Endodermal cell (in vitro differentiated cells): Measurements from ENCODE around the gene ZBTB26. TPM values are rescaled to one million over a fixed set of nuclear protein-coding genes. Genes with fewer than 3 reads are reported as not detected.

Experiments
- DNase-seq: peaks from one replicate; pipeline ENCODE4 v3.0.0-alpha.2; 2017
- H3K27ac ChIP-seq: 2 replicates; pipeline ENCODE4 v1.5.1; 2013; ENCODE audit warnings: mild to moderate bottlenecking, low read depth, low read length, moderate library complexity
- H3K27me3 ChIP-seq: 2 replicates; pipeline ENCODE4 v1.6.1; 2013; ENCODE audit warnings: mild to moderate bottlenecking, low read length, moderate library complexity; ENCODE audit not compliant: insufficient read depth, control insufficient read depth, poor library complexity, severe bottlenecking
- H3K36me3 ChIP-seq: 2 replicates; pipeline ENCODE4 v1.7.0; 2013; ENCODE audit warnings: mild to moderate bottlenecking, low read length, moderate library complexity; ENCODE audit not compliant: control insufficient read depth, insufficient read depth
- H3K4me1 ChIP-seq: one replicate; pipeline ENCODE4 v1.7.0; 2013; ENCODE audit warnings: low read length; ENCODE audit not compliant: control insufficient read depth, insufficient read depth
- H3K4me3 ChIP-seq: 2 replicates; pipeline ENCODE4 v1.5.1; 2013; ENCODE audit warnings: mild to moderate bottlenecking, low read length, moderate library complexity
- H3K9ac ChIP-seq: 2 replicates; pipeline ENCODE4 v1.6.1; 2013; ENCODE audit warnings: mild to moderate bottlenecking, low read length, moderate library complexity; ENCODE audit not compliant: poor library complexity, severe bottlenecking; ENCODE audit errors: extremely low read depth
- H3K9me3 ChIP-seq: 2 replicates; pipeline ENCODE4 v1.6.1; 2013; ENCODE audit warnings: mild to moderate bottlenecking, low read length, moderate library complexity; ENCODE audit not compliant: control insufficient read depth
- H3K27ac Mint-ChIP-seq: 2 replicates; pipeline ENCODE4 v1.8.0; 2020; ENCODE audit warnings: mixed read lengths
- H3K27me3 Mint-ChIP-seq: 2 replicates; pipeline ENCODE4 v1.8.0; 2021; ENCODE audit warnings: mild to moderate bottlenecking, mixed read lengths; ENCODE audit not compliant: insufficient read depth
- H3K36me3 Mint-ChIP-seq: 2 replicates; pipeline ENCODE4 v1.8.0; 2020; ENCODE audit warnings: low read depth, mixed read lengths
- H3K4me1 Mint-ChIP-seq: 2 replicates; pipeline ENCODE4 v1.8.0; 2020; ENCODE audit warnings: mixed read lengths
- H3K4me3 Mint-ChIP-seq: 2 replicates; pipeline ENCODE4 v1.8.0; 2020; ENCODE audit warnings: mild to moderate bottlenecking, moderate library complexity, mixed read lengths
- H3K9me3 Mint-ChIP-seq: 2 replicates; pipeline ENCODE4 v1.8.0; 2020; ENCODE audit warnings: mild to moderate bottlenecking, mixed read lengths
- WGBS, 2 experiments: methylation state at CpG; one replicate each; pipeline versions ENCODE4 v1.1.5 to v1.1.7; 2013; ENCODE audit warnings: missing lambda C conversion rate in 2 of 2, mixed read lengths in 1 of 2; ENCODE audit not compliant: insufficient coverage in 1 of 2, insufficient read length in 1 of 2; 5-methylcytosine and 5-hydroxymethylcytosine counted together
- total RNA-seq, 2 donors: library from RNA; stranded (reverse); fragmentation: NEBNext Ultra II Directional in 1 of 2; extraction: Animal tissue kit (Norgen Biotek cat#: 25700) in 1 of 2; gene quantifications; 2 replicates in 1 of 2; 3 replicates in 1 of 2; pipeline ENCODE4 v1.2.1, GENCODE V29; 2021
- TF ChIP-seq, protein P1 (sequence below): fragments of 200-600 bp; sonication (generic); conservative IDR thresholded peaks from 2 replicates; pipeline ENCODE4 v1.5.0; 2021; ENCODE audit warnings: antibody characterized with exemption, mild to moderate bottlenecking

The ZBTB26 gene
- total RNA-seq, 2 donors from 2014 or later = 9.8 to 11.6 TPM

DNA sequence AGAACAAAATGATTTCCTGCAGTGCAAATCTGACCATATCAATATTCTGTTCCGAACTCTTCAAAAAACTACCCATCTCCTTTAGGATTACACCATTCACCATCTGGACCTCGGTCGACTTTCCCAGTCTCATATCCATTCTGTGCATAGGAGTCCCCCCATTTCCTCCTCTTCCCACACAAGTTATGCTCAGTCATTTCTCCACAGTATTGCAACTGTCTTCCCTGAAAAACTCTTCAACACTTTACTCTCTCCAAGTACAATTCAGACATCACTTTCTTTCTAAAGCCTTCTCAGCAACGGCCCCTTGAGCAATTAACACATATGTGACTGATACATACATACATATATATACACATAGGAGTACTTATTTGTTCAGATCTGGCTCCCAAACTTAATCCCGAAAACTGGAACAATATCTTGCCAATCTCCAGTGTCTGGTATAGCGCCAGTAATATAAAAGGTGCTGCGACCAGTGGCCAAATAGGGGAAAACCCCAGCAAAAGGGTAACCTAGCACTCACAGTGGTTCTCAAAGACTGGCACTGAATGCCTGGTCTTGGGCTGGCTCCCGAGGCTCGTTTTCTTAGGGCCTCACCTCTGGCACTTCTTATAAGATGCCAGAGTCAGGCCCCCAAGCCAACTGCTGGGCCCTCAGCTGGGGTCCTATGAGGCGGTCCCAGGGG lies 629 bp downstream of the ZBTB26 start:
- Histone ChIP-seq H3K4me1 (no peaks in the 10 kb centered on the region), H3K27ac (peak overlapping the region; percentile 89), H3K4me3 (peak overlapping the region; percentile 99), H3K36me3 (no peaks in the 10 kb centered on the region), H3K9ac (peak overlapping the region; percentile 76), H3K9me3 (no peaks in the 10 kb centered on the region), H3K27me3 (no peaks in the 10 kb centered on the region)
- TF ChIP-seq, protein P1, sequence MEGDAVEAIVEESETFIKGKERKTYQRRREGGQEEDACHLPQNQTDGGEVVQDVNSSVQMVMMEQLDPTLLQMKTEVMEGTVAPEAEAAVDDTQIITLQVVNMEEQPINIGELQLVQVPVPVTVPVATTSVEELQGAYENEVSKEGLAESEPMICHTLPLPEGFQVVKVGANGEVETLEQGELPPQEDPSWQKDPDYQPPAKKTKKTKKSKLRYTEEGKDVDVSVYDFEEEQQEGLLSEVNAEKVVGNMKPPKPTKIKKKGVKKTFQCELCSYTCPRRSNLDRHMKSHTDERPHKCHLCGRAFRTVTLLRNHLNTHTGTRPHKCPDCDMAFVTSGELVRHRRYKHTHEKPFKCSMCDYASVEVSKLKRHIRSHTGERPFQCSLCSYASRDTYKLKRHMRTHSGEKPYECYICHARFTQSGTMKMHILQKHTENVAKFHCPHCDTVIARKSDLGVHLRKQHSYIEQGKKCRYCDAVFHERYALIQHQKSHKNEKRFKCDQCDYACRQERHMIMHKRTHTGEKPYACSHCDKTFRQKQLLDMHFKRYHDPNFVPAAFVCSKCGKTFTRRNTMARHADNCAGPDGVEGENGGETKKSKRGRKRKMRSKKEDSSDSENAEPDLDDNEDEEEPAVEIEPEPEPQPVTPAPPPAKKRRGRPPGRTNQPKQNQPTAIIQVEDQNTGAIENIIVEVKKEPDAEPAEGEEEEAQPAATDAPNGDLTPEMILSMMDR = peak; percentile 20
- Mint-ChIP-seq H3K9me3 (no peaks in the 10 kb centered on the region), H3K4me3 (no peak overlapping the region), H3K27me3 (no peaks in the 10 kb centered on the region), H3K27ac (no peak overlapping the region), H3K36me3 (peaks cover 7% of the 10 kb centered on the region), H3K4me1 (peaks cover 8% of the 10 kb centered on the region)
- 32 to 40% methylated on average over 6 to 10 of the region's 10 CpGs for WGBS, 2 experiments
- DNase-seq = no peak

DNA sequence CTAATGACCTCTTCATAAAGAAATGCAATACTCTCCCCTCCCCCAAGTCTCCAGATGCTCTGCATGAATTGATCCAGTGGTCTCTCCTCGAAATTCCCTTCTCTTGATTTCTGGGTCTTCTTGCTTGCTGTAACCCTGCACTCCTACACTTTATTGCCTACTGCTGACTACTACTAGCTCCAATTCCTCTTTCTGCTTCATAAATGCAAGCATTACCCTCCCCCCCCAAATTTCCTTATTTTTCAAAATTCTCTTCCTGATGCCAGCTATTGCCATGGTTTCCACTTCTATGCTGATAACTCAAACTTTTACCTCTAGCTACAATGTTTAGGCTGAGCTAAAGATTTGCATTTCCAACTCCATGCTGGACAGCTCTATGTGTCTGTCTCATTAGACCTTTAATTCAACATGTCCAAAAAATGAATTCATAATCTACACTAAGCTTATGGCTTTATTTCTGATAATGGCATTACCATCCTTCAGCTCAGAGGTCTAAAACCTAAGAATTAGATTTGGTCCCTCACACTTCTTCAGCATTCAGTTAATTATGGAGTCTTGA lies 1.4 kb downstream of the ZBTB26 start:
- Histone ChIP-seq H3K27me3 (no peaks in the 10 kb centered on the region), H3K9ac (no peak overlapping the region), H3K4me3 (peak overlapping the region; percentile 99), H3K4me1 (no peaks in the 10 kb centered on the region), H3K36me3 (no peaks in the 10 kb centered on the region), H3K9me3 (no peaks in the 10 kb centered on the region), H3K27ac (no peak overlapping the region)
- Mint-ChIP-seq H3K36me3 (peaks cover 5% of the 10 kb centered on the region), H3K27me3 (no peaks in the 10 kb centered on the region), H3K9me3 (no peaks in the 10 kb centered on the region), H3K4me1 (peaks cover 8% of the 10 kb centered on the region), H3K4me3 (no peak overlapping the region), H3K27ac (no peak overlapping the region)
- no peak for DNase-seq
- TF ChIP-seq, protein P1 = no peak
- WGBS, 2 experiments = 92 to 100% methylated on average over 1 of the region's 1 CpG

DNA sequence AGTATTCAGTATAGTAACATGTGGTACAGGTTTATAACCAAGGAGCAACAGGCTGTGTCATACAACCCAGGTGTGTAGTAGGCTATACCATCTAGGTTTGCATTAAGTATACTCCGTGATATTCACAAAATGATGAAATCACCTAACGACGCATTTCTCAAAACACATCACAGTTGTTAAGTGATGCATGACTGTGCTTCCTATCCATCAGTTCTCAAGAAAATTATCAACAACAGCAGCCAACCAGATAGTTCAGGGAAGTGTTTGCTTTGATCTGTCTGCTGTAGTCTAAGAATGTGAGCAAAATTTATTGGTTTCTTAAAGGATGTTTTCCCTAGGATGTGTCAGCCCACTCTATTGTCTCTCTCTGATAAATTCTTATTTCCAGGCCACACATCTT lies 7.4 kb downstream of the ZBTB26 start:
- no peak overlapping the region for H3K4me3 ChIP-seq
- H3K4me1 Mint-ChIP-seq = no peaks in the 10 kb centered on the region
- no peak overlapping the region for H3K27ac ChIP-seq
- no peaks in the 10 kb centered on the region for H3K9me3 ChIP-seq
- WGBS, 2 experiments = 89 to 91% methylated on average over 3 of the region's 3 CpGs
- H3K36me3 ChIP-seq = peaks cover 20% of the 10 kb centered on the region
- H3K4me1 ChIP-seq = no peaks in the 10 kb centered on the region
- TF ChIP-seq, protein P1 = no peak
- H3K27me3 ChIP-seq = no peaks in the 10 kb centered on the region
- DNase-seq = no peak
- H3K36me3 Mint-ChIP-seq = peaks cover 13% of the 10 kb centered on the region
- no peaks in the 10 kb centered on the region for H3K9me3 Mint-ChIP-seq
- no peak overlapping the region for H3K9ac ChIP-seq
- H3K4me3 Mint-ChIP-seq = no peak overlapping the region
- no peaks in the 10 kb centered on the region for H3K27me3 Mint-ChIP-seq
- no peak overlapping the region for H3K27ac Mint-ChIP-seq
